ENCODE data around the gene FCGBP.

DNA sequence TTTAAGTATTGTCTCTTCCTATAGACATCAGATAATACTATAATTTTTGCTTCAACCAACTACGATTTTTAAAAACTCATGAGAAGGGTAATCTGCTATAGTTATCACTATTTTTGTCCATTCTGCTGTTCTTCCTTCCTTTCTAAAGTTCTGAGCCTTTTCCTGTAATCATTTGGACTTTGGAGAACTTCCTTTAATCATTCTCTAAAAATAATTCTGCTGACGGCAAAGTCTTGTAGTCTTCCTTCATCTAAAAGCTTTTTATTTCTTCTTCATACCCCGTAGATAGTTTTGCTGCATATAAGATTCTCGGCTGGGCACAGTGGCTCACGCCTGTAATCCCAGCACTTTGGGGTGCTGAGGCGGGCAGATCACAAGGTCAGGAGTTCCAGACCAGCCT is 5.1 kb upstream of the FCGBP start:
- TF ChIP-seq NFIC (IDR thresholded peaks at IDR 0.05) (no peak), FOXM1 (IDR thresholded peaks at IDR 0.05; ENCODE audit: borderline replicate concordance, low read depth) (no peak), YY1 (IDR thresholded peaks at IDR 0.05; ENCODE audit: low read depth) (no peak), TAF1 (IDR thresholded peaks at IDR 0.05; ENCODE audit: low read depth) (no peak), CEBPB (IDR thresholded peaks at IDR 0.05) (no peak), RAD21 (IDR thresholded peaks at IDR 0.05; ENCODE audit: low read depth) (no peak), EP300 (IDR thresholded peaks at IDR 0.05; ENCODE audit: borderline replicate concordance) (no peak)
- TF ChIP-seq, protein P1, sequence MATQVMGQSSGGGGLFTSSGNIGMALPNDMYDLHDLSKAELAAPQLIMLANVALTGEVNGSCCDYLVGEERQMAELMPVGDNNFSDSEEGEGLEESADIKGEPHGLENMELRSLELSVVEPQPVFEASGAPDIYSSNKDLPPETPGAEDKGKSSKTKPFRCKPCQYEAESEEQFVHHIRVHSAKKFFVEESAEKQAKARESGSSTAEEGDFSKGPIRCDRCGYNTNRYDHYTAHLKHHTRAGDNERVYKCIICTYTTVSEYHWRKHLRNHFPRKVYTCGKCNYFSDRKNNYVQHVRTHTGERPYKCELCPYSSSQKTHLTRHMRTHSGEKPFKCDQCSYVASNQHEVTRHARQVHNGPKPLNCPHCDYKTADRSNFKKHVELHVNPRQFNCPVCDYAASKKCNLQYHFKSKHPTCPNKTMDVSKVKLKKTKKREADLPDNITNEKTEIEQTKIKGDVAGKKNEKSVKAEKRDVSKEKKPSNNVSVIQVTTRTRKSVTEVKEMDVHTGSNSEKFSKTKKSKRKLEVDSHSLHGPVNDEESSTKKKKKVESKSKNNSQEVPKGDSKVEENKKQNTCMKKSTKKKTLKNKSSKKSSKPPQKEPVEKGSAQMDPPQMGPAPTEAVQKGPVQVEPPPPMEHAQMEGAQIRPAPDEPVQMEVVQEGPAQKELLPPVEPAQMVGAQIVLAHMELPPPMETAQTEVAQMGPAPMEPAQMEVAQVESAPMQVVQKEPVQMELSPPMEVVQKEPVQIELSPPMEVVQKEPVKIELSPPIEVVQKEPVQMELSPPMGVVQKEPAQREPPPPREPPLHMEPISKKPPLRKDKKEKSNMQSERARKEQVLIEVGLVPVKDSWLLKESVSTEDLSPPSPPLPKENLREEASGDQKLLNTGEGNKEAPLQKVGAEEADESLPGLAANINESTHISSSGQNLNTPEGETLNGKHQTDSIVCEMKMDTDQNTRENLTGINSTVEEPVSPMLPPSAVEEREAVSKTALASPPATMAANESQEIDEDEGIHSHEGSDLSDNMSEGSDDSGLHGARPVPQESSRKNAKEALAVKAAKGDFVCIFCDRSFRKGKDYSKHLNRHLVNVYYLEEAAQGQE (IDR thresholded peaks at IDR 0.05; ENCODE audit: low read depth): no peak
- TF ChIP-seq, protein P2, sequence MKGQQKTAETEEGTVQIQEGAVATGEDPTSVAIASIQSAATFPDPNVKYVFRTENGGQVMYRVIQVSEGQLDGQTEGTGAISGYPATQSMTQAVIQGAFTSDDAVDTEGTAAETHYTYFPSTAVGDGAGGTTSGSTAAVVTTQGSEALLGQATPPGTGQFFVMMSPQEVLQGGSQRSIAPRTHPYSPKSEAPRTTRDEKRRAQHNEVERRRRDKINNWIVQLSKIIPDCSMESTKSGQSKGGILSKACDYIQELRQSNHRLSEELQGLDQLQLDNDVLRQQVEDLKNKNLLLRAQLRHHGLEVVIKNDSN (IDR thresholded peaks at IDR 0.05): no peak

Data from Ishikawa (cell line).